HG03135 (cell line): ENCODE data around the gene SCYL1.

ENCODE experiments used
- ATAC-seq: cut with Tn5 transposase; IDR thresholded peaks from one replicate; pipeline ENCODE4 v1.9.1; 2021; ENCODE audit warnings: mild to moderate bottlenecking, moderate library complexity; ENCODE audit not compliant: unreplicated experiment

The SCYL1 gene

GRCh38 chr11:65532388-65533064 lies 7.6 kb downstream of the SCYL1 start:
- ATAC-seq: no peak

DNA sequence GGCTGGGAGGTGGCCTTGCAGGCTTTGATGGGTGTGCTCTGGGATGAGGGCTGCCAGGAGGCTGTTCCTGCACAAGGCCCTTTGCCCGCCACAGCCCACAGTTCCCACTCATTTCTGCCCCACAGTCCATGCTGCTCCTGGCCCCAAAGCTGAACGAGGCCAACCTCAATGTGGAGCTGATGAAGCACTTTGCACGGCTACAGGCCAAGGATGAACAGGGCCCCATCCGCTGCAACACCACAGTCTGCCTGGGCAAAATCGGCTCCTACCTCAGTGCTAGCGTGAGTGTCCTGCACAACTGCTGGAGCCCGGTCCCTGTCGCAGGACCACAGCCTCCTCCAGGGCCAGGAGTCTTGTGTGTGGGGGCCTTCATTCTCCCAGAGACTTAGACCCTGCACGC lies 10.2 kb downstream of the SCYL1 start:
- ATAC-seq: no peak

- ATAC-seq: no peak
Observed at GRCh38 chr11:65536412-65537295, 11.8 kb downstream of the SCYL1 start.

GRCh38 chr11:65537296-65537597 lies 12.4 kb downstream of the SCYL1 start:
- no peak for ATAC-seq

- ATAC-seq: no peak
Observed at GRCh38 chr11:65537620-65538231, 12.8 kb downstream of the SCYL1 start.

DNA sequence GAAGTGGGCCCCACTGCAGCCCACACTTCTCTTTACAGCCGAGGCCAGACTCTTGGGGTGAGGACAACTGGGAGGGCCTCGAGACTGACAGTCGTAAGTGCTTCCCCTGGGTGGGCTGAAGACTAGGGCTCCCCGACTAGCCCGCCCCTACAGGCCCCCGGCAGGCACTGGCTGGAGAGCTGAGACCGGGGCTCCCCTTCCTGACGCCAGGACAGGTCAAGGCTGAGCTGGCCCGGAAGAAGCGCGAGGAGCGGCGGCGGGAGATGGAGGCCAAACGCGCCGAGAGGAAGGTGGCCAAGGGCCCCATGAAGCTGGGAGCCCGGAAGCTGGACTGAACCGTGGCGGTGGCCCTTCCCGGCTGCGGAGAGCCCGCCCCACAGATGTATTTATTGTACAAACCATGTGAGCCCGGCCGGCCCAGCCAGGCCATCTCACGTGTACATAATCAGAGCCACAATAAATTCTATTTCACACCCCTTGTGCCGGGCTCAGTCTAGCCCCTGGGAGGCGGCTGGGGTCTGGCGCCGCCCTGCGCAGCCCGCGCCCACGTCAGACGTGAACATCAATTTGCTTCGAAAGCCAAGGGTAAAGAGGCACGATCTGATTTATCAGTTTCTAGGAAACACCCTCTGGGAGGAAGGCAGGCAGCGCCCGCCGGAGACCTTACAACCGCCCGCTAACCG lies 13.5 kb downstream of the SCYL1 start:
- no peak for ATAC-seq

GRCh38 chr11:65538915-65539743 lies 14.2 kb downstream of the SCYL1 start:
- ATAC-seq: no peak

- peak; percentile 50 for ATAC-seq
Observed at GRCh38 chr11:65539744-65540289, 14.9 kb downstream of the SCYL1 start.

GRCh38 chr11:65540290-65541092 lies 15.6 kb downstream of the SCYL1 start:
- ATAC-seq: peak; percentile 64

DNA sequence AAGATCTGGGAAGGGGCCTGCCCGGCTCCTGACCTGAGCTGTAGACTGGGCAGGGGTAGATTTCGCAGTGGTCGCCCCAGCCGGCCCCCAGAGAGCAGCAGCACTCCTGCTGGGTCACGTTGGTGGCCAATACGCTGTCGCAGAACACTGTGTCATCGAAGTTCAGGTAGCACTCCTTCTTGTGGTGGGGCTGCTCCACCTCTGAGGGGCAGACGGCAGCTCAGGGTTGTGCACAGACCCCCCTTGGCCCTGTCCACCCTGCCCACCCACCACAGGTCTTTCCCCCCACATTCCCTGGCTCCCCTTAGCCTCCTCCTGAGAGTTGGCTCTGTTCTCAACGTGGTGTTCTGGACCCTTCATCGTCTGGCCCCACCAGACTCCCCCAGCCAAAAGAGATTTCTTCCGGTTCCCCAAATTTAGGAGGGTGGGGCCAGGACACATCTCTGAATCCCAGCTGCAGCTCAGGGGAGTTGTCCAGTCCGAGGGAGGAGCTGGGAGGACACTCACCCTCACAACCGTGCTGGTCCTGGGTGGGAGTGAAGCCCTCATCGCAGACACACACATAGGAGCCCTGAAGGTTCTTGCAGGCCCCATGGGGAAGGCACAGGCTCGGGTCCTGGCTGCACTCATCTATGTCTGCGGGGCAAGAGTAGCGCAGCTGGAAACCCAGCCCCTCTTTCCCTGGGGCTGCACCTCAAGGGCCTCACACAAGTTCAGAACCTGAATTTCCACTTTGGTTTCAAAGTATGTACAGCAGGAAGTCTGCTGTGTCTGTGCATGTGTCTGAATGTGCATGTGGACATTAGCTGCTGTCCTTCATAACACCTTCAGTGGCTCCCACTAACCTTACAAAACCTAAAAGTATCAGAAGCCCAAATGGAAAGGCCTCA lies 16.5 kb downstream of the SCYL1 start:
- ATAC-seq: no peak

DNA sequence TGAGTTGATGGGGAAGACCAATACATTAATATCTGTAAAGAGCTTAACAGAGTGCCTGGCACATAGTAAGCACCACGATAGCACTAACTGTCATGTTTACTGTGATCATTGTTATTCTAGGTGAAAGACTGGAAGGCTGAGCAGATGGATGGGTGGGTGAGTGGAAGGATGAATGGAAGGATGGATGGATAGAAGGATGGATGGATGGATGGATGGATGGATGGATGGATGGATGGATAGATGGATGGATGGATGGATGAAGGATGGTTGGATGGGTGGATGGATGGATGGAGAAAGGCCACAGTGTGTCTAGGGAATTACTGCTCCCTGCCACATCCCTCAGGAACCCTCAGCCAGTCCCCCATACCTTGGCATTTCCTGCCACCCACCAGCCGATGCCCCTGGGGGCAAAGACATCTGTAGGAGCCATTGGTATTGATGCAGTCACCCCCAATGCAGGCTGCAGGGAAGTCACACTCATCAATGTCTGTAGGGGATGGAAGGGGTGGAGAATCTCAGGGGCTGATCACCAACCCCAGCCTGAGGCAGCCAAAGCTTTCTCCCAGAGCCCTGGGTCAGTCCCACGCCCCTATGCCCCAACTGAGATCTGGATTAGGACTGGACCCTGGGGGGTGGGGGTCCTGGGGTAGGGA lies 18.0 kb downstream of the SCYL1 start:
- ATAC-seq: no peak

DNA sequence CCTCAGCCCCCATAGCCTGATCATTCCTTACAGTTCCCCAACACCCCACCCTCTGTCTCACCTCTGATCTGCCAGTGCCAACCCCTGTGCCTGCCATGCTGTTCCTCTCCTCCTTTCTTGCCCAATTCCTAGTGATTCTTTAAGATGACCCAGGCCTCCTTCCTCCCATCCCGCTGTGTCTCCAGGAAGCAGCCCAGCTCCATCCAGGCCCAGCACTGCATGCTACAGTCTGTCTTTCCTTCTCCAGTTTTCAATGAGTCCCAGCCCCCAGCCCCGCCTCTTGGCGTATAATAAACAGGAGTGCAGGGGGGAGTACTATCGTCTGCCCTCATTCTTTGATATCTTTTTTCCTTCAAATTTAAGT lies 21.0 kb downstream of the SCYL1 start:
- no peak for ATAC-seq

- ATAC-seq: peak; percentile 78
Observed at GRCh38 chr11:65546217-65546958, 21.5 kb downstream of the SCYL1 start.

- no peak for ATAC-seq
Observed at GRCh38 chr11:65547446-65548125, 22.7 kb downstream of the SCYL1 start.

GRCh38 chr11:65548395-65548794 lies 23.5 kb downstream of the SCYL1 start:
- no peak for ATAC-seq

- ATAC-seq: no peak
Observed at GRCh38 chr11:65549096-65549495, 24.2 kb downstream of the SCYL1 start.
